Activated naive CD4-positive, alpha-beta T cell treated with anti-CD3 and anti-CD28 coated beads, Interleukin-2, amount 10 ng/mL, durations not matched to agents 5 hours and 36 hours (primary cell): ENCODE measurements around the gene TAS2R8. TPM values are rescaled to one million over a fixed set of nuclear protein-coding genes. Genes with fewer than 3 reads are reported as not detected.

Source experiments
- total RNA-seq, 2 experiments: library from RNA; stranded (reverse); gene quantifications; one replicate each; pipeline ENCODE4 v1.2.3, GENCODE V29; 2021

The TAS2R8 gene
- total RNA-seq = not detected

GRCh38 chr12:10807186-10807585 lies at the start of gene TAS2R8:
Gene TAS2R8, minus strand, starts transcription at chr12:10807286. Its CDS starts 306 bp downstream, at chr12:10806980.

GRCh38 chr12:10849425-10849878 lies 42.4 kb upstream of the TAS2R8 start, which contains the start of gene PRR4:
Gene PRR4, minus strand, starts transcription at chr12:10849475. Its CDS starts 38 bp downstream, at chr12:10849437.

GRCh38 chr12:10826258-10826657 lies 19.2 kb upstream of the TAS2R8 start, which contains the start of gene TAS2R10:
Gene TAS2R10, minus strand, starts transcription at chr12:10826358. Its CDS starts 89 bp downstream, at chr12:10826269.

GRCh38 chr12:10810068-10810467 lies 3.0 kb upstream of the TAS2R8 start, which contains the start of gene TAS2R9:
Gene TAS2R9, minus strand, starts transcription at chr12:10810168. Its CDS starts 93 bp downstream, at chr12:10810075.

GRCh38 chr12:10802587-10802986 lies 4.5 kb downstream of the TAS2R8 start, which contains the start of gene TAS2R7:
Gene TAS2R7, minus strand, starts transcription at chr12:10802627. Its CDS starts 57 bp downstream, at chr12:10802570.

Other genes with a start within 250 kb of the TAS2R8 start
- 10 to 100 TPM; 29.7 to 35.7 TPM for gene MAGOHB, start 193.7 kb downstream of the TAS2R8 start, total RNA-seq
- under 1 TPM; 0.34 to 0.68 TPM for gene STYK1, start 133.2 kb downstream of the TAS2R8 start, total RNA-seq
- gene YBX3, start 84.0 kb downstream of the TAS2R8 start, total RNA-seq = 10 to 100 TPM; 39.7 to 41.8 TPM
- not detected for gene TAS2R7, start 4.7 kb downstream of the TAS2R8 start, total RNA-seq
- gene TAS2R9, start 2.9 kb upstream of the TAS2R8 start, total RNA-seq = not detected
- under 1 TPM; 0.25 to 0.36 TPM for gene TAS2R10, start 19.1 kb upstream of the TAS2R8 start, total RNA-seq
- gene PRR4, start 42.2 kb upstream of the TAS2R8 start, total RNA-seq = 1 to 10 TPM; 1.5 to 1.8 TPM
- 10 to 100 TPM; 11.3 to 11.5 TPM for gene PRH1, start 77.0 kb upstream of the TAS2R8 start, total RNA-seq
- 1 to 10 TPM in 1 of 2 experiments, under 1 TPM in 1; 0.48 to 1.0 TPM for gene TAS2R13, start 102.3 kb upstream of the TAS2R8 start, total RNA-seq
- gene PRH2, start 122.0 kb upstream of the TAS2R8 start, total RNA-seq = not detected
- gene TAS2R14, start 132.0 kb upstream of the TAS2R8 start, total RNA-seq = 1 to 10 TPM; 1.6 TPM
- 1 to 10 TPM in 1 of 2 experiments, under 1 TPM in 1; 0.55 to 1.2 TPM for gene TAS2R50, start 179.6 kb upstream of the TAS2R8 start, total RNA-seq
- 1 to 10 TPM in 1 of 2 experiments, under 1 TPM in 1; 0.86 to 1.4 TPM for gene TAS2R20, start 191.0 kb upstream of the TAS2R8 start, total RNA-seq
- gene TAS2R19, start 215.3 kb upstream of the TAS2R8 start, total RNA-seq = 1 to 10 TPM; 2.2 to 2.5 TPM
- 1 to 10 TPM; 2.4 to 3.4 TPM for gene TAS2R31, start 224.1 kb upstream of the TAS2R8 start, total RNA-seq